ENCODE results near the gene NTN4.

Gene NTN4

DNA sequence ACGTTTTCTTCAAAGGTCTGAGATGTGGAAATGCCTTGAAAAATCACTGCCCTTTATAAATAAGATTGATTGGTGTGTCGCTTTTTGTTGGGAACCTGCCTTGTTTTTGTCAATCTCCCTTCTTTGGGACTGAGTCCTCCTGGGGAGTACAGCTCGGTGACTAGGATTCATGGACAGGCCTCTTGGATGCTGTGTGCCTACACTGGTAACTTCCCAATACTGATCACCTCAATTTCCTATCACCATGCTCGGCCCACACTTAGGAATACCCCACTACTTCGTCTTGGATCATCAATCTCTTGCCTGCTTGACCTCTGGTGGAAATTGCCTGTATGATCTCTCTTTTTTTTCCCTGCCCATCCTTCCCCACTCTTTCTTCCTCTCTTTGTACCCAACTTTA is 34.2 kb downstream of the NTN4 start:
- TF ChIP-seq FOXP2 (optimal IDR thresholded peaks at IDR 0.05; ENCODE audit: borderline replicate concordance, extremely low read depth, extremely low read length, insufficient read depth) (no peak), SIN3A (IDR thresholded peaks at IDR 0.05; ENCODE audit: borderline replicate concordance, insufficient read depth, low read length) (no peak)
- TF ChIP-seq, protein P1, sequence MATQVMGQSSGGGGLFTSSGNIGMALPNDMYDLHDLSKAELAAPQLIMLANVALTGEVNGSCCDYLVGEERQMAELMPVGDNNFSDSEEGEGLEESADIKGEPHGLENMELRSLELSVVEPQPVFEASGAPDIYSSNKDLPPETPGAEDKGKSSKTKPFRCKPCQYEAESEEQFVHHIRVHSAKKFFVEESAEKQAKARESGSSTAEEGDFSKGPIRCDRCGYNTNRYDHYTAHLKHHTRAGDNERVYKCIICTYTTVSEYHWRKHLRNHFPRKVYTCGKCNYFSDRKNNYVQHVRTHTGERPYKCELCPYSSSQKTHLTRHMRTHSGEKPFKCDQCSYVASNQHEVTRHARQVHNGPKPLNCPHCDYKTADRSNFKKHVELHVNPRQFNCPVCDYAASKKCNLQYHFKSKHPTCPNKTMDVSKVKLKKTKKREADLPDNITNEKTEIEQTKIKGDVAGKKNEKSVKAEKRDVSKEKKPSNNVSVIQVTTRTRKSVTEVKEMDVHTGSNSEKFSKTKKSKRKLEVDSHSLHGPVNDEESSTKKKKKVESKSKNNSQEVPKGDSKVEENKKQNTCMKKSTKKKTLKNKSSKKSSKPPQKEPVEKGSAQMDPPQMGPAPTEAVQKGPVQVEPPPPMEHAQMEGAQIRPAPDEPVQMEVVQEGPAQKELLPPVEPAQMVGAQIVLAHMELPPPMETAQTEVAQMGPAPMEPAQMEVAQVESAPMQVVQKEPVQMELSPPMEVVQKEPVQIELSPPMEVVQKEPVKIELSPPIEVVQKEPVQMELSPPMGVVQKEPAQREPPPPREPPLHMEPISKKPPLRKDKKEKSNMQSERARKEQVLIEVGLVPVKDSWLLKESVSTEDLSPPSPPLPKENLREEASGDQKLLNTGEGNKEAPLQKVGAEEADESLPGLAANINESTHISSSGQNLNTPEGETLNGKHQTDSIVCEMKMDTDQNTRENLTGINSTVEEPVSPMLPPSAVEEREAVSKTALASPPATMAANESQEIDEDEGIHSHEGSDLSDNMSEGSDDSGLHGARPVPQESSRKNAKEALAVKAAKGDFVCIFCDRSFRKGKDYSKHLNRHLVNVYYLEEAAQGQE (IDR thresholded peaks at IDR 0.05; ENCODE audit: insufficient read depth in 1 of 2, low read depth in 2 of 2, low read length in 2 of 2): no peak

DNA sequence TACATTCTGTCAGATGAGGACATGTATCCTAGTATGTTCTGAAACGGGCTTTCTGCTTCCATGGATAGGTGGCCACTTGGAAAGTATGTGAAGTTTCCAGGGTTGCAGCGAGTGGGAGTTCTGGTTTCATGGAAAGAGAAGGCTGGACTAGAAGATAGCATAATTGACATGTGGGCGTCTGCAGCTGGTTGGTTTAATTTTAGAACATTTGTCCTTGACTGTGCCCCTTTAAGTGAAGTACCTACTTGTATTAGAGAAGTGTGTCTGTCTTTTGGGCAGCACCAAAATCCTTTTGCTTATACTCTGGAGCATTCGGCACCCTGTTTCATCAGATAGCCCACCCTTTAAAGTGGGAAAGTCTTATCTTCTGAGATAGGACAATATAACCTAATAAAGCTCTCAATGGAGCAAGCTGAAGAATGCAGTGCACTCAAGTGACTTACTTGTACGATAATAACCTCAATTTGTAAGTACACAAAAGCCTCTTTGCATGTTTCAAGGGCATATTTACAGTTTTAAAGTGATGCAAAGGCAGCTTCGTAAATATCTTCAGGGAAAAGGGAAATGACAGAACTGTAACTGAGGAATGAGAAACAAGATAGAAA is 35.2 kb downstream of the NTN4 start:
- no peak for TF ChIP-seq FOXP2 (optimal IDR thresholded peaks at IDR 0.05; ENCODE audit: borderline replicate concordance, extremely low read depth, extremely low read length, insufficient read depth)
- TF ChIP-seq TAF1 (IDR thresholded peaks at IDR 0.05; ENCODE audit: borderline replicate concordance, insufficient read depth, low read length): no peak
- TF ChIP-seq, protein P1 (IDR thresholded peaks at IDR 0.05; ENCODE audit: insufficient read depth in 1 of 2, low read depth in 2 of 2, low read length in 2 of 2): no peak

DNA sequence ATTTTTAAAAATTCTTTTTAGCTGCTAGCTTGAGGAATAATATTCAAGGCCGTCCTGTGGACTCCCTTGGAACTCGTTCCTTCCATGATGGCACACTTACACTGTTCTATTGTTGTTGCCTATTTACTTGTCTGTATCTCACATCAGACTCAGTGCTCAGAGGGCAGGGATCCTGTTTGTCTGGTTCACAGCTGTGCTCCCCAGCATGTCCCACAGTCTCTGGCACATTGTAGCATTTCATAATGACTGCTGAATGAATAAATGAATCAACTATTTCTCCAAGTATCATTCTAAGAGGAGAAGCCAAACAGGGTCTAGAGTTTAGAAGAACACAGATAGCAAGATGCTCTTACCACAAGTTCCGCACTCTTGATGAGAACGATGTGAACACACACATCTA is 48.0 kb downstream of the NTN4 start:
- no peak for TF ChIP-seq FOXP2 (optimal IDR thresholded peaks at IDR 0.05; ENCODE audit: borderline replicate concordance, extremely low read depth, extremely low read length, insufficient read depth)

DNA sequence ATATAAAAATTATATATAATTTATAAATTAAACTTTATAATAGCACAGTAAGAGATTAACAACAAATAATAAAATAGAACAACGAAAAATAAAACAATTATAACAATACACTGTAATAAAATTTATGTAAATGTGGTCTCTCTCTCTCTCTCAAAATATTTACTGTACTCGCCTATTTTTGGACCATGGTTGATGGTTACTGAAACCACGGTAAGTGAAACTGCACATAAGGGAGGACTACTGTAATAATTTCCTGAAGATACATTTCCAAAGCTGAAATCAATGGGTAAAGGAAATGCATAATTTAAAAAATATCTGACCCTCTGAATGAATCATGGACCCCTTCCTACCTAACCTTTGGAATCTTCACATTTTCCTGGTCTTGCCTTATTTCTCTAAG is 48.9 kb downstream of the NTN4 start:
- no peak for TF ChIP-seq SIN3A (IDR thresholded peaks at IDR 0.05; ENCODE audit: borderline replicate concordance, insufficient read depth, low read length)
- TF ChIP-seq, protein P1 (IDR thresholded peaks at IDR 0.05; ENCODE audit: insufficient read depth in 1 of 2, low read depth in 2 of 2, low read length in 2 of 2): no peak
- TF ChIP-seq POLR2AphosphoS5 (IDR thresholded peaks at IDR 0.05; ENCODE audit: low read depth, low read length): no peak
- no peak for TF ChIP-seq FOXP2 (optimal IDR thresholded peaks at IDR 0.05; ENCODE audit: borderline replicate concordance, extremely low read depth, extremely low read length, insufficient read depth)
- TF ChIP-seq TAF1 (IDR thresholded peaks at IDR 0.05; ENCODE audit: borderline replicate concordance, insufficient read depth, low read length): no peak

DNA sequence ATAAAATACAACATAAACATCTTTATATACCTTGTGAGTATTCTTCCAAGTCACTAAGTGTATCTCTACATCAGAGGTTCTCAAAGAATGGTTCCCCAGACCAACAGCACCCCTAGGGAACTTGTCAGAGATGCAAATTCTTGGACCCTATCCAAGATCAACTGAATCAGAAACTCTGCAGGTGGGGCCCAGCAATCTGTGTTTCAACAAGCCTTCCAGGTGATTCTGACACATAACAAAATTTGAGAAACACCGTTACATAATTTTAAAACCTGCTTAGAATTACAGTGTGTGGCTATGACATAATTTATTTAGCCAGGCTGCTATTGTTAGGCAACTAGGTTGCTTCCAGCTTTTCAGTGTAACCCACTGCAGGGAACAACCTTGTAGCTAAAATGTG is 49.8 kb downstream of the NTN4 start:
- TF ChIP-seq FOXP2 (optimal IDR thresholded peaks at IDR 0.05; ENCODE audit: borderline replicate concordance, extremely low read depth, extremely low read length, insufficient read depth): no peak

DNA sequence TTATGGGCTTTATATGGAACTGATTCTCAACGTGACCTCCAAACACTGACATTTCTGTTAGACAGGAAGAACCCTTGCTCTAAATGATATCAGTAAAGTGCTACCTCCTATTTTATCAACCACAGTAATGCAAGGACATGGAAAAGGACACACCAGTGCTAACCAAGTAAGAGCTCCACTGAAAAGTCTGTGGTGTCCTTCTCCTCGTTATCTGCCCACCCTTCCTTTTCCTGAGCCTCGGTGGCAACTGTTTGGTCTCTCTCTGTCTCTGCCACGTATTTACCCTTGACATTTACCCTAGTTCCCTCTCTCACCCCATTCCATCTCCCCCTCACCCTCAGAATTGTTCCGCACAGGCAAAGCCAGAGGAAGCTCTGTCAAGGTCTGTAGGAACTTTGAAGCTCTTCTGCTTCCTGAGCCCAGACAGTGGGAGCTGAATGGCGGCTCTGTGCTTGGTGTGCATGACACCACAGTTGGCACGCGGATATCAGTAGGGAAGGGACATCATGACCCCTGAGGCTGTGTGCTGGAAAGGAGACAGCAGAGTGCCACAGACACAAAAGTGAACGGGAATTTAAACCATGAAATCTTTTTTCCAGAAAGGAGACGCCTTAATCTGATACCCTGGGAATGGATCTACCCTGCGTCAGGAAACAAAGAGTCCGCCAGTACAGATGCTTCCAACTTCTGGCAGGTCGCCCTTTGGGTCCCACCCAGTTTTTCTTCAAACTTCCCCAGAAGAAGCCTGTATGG is 50.8 kb downstream of the NTN4 start:
- TF ChIP-seq, protein P1 (IDR thresholded peaks at IDR 0.05; ENCODE audit: insufficient read depth in 1 of 2, low read depth in 2 of 2, low read length in 2 of 2): no peak
- TF ChIP-seq FOXP2 (optimal IDR thresholded peaks at IDR 0.05; ENCODE audit: borderline replicate concordance, extremely low read depth, extremely low read length, insufficient read depth): no peak
- TF ChIP-seq POLR2AphosphoS5 (IDR thresholded peaks at IDR 0.05; ENCODE audit: low read depth, low read length): no peak
- no peak for TF ChIP-seq SIN3A (IDR thresholded peaks at IDR 0.05; ENCODE audit: borderline replicate concordance, insufficient read depth, low read length)
- TF ChIP-seq TAF1 (IDR thresholded peaks at IDR 0.05; ENCODE audit: borderline replicate concordance, insufficient read depth, low read length): no peak

Data from PFSK-1 (cell line).